Stimulated activated CD4-positive, alpha-beta T cell treated with anti-CD3 and anti-CD28 coated beads, Interleukin-1b, Interleukin-23, amount 100 ng/mL, for 4 hours (primary cell): ENCODE data around the gene SC5D.
A peak's percentile ranks its signal among the peaks of the same experiment; 100 is the strongest.

ENCODE experiments used
- DNase-seq, 2 donors: peaks; one replicate each; pipeline ENCODE4 v3.0.0-alpha.2; 2020; ENCODE audit warnings: low read depth in 2 of 2

The SC5D gene, protein sequence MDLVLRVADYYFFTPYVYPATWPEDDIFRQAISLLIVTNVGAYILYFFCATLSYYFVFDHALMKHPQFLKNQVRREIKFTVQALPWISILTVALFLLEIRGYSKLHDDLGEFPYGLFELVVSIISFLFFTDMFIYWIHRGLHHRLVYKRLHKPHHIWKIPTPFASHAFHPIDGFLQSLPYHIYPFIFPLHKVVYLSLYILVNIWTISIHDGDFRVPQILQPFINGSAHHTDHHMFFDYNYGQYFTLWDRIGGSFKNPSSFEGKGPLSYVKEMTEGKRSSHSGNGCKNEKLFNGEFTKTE

DNA sequence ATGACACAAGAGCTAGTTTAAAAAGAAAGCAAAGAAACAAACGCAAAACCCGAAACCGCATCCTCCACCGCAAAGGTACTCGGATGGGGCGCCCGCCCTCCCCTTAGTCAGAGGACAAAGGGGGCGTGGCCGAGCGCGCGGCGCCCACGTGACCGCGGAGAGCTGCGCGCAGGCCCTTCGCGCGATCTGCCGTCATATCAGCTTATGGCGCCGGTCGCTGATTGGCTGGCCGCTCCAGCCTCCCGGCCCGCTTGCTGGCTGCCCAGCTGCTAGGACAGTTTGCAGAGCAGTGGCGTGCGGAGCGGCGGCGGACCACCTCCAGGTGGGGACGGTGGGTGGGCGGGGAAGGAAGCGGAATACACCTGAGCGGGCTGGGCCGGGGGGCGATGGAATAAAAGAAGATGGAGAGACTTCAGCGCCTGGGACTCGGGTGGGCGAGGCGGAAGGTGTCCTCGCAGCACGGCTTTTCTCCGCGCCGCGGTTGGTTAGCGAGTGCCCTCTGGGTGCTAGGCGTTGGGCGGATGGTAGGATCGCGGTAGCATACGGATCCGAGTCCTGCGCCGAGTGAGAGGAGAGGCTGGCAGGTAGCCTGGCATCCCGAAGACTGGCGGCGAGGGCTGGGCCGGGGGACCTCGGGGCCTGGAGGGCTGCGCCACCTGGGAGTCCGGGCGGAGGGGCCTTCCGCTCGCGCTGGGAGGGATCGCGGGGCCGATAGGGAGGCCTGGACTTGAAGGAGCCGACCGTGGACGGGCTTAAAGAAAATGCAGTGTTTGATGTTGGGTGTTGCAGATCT lies at the start of gene SC5D:
Gene SC5D, plus strand, starts transcription at position 277 of the 793 bp plus-strand sequence. CDS start 10,605 bp downstream, outside the sequence.
- peak; percentile 88 to 89 for DNase-seq

DNA sequence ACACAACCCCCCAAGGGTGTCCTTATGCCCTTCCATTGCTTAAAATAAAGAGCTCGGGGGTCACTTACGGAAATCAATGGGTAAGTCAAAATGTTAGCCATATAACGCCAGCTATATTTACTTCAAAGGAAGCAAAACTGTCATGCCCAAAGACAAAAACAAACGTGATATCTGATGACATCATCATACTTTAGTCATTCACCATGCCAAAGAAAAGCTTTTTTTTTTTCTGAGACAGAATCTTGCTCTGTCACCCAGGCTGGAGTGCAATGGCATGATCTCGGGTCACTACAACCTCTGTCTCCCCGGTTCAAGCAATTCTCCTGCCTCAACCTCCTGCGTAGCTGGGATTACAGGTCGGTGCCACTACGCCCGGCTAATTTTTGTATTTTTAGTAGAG lies 47.7 kb upstream of the SC5D start:
- no peak for DNase-seq

DNA sequence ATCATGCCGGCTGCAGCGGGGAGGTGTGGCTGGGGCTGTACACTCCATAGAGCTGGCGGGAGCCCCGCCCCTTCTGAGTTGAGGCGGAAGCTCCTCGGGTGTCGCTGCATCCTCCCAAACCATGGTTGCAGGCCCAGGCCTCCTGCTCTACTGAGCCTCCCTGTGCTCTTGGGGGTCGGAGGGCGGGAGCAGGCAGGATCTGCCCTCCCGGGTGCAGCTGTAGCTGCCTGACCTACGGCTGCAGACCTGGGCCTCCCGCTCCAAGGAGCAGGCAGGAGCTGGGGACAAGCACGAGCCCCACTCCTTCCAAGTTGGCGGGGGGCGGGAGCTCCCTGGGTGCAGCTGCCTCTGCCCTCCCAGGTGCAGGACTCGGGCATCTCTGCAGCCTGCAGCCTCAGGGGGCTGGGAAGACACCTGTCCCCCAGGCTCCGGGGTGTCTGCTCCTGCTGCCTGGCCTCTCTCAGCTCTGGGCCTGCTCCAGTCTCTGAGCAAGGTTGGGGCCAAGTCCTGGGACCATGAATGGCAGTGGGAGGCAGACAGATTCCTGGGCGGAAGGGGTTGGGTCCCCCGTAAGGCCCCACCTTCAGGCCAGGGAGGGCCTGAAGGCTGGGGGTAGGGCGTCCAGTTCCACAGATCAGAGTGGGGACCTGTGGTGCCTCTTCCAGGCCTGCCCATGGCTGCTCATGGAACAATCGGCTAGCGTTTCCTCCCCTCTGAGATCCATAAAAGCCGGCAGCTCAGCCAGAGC lies 46.4 kb upstream of the SC5D start:
- no peak for DNase-seq

DNA sequence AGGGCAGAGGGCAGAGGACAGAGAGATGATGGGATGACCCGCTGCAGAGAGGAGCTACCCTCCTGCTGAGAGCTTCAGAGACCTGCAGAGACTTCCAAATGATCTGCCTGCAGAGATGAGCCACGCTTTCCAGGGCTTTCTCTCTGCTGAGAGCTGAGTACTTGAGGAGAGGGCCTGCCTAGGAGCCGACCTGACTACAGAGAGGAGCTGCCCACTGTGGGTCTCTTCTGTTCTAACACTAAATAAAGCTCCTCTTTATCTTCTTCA lies 45.9 kb upstream of the SC5D start:
- DNase-seq: no peak

DNA sequence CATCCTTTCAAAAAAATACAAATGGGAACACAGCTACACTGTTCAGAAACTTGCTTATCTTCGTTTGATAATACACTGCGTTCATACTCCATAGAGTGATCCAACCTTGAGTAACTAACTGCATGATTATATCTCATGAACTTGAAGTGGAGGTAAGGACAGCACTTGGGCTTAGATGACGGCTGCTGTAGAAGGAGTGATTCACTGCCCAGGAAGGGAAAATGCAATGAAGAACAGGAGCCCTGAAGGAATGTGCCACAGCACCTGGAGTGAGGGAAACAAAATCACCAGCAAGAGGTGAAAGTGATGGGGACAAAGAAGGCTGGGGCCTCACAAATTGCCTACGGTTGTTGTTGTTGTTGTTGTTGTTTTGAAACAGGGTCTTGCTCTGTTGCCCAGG lies 44.1 kb upstream of the SC5D start:
- no peak for DNase-seq

DNA sequence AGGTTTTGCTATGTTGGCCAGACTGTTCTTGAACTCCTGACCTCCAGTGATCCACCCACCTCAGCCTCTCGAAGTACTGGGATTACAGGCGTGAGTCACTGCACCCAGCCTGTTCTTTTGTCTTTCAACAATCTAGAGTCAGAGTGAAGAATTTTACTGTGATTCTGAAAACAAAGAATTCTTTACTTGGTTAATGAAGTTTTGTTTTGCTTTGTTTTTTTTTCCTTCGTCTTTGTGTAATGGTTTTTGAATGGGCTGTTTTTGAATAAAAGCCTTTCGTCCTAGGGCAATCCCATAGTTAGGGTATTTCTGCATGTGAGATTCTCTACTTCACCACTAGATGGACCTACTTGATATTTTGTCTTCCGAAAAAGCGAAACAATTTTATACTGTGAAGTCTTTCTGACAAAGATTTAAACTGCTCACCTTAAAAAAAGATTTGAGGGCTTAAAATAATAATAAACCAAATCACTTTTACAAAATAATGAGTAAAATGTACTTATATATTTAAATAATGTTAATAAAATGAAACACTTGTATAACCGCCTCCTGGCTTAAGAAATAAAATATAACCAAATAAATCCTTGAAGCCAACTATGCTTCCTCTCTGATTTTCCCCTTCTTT lies 43.4 kb upstream of the SC5D start:
- no peak for DNase-seq

DNA sequence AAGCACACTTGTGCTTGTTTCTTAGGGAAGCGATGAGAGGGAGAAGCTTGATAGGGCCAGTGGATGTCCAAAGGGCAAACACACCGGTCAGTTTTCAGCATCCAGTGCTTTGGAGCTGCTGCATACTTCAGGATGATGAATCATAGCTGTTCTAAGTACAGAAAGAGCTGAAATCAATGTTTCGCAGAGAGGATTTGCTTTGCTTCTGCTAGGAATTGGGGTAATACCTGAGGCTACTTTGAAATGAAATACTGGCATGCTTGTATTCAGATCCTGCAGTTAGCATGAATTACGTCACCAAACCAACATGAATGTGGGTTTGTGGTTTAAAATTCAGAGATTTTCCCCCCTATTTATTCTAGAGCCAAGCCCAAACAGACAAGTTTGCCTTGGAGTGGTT lies 41.7 kb upstream of the SC5D start:
- no peak for DNase-seq

DNA sequence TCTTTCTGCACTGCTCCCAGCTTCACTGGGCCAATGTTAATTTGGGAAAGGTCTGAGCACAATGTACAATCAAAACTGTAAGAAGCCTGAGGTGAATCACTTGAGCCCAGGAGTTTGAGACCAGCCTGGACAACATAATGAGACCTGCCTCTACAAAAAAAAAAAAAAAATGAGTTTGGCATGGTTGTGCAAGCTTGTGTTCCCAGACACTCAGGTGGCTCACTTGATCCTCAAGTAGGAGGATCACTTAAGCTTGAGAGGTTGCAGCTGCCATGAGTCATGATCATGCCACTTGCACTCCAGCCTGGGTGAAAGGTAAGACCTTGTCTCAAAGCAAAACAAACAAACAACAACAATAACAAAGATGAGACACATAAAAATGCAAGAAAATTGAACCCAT lies 38.6 kb upstream of the SC5D start:
- no peak for DNase-seq

DNA sequence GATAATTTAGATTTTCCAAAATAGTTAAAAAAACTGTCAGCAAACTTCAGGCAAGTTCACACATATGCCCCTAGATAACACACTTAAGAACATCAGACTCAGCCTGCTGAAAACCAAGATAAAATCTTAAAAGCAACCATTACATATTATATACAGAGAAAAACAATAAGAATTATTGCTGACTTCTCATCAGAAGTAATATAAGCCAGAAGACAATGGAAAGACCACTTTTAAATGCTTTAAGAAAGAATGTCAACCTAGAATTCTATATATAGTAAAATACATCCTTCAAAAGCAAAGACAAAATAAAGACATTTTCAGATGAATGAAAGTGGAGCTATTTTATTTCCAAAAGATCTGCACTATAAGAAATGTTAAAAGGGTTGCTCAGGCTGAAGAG lies 37.8 kb upstream of the SC5D start:
- no peak for DNase-seq

DNA sequence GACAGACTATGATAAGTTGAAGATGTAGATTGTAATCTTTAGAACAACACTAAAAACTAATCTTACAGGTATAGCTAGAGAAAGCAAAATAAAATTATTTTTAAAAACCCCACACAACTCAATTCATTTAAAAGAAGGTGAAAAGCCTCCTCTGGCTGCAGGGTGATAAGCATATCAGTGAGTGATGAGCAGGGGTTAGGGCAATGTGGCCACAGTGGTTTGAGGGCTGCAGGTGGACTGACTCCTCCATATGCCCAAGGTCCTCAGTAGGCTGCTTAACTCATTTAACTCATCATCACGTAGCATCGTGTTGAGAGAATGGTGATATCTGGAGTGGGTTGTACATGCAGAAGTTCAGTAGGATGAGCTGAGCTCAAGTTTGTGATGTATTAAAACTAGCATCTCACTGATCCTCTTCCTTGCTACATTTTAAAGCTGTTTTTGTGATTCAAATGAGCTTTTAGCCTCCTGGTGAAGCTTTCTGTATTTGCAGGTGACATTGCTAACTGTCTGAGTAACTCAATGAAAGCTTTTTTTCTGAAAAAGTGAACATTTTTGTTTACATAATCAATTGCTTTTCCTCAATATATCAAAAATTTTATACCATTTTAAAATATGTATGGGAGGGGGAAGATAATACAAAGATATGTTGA lies 37.0 kb upstream of the SC5D start:
- no peak for DNase-seq

DNA sequence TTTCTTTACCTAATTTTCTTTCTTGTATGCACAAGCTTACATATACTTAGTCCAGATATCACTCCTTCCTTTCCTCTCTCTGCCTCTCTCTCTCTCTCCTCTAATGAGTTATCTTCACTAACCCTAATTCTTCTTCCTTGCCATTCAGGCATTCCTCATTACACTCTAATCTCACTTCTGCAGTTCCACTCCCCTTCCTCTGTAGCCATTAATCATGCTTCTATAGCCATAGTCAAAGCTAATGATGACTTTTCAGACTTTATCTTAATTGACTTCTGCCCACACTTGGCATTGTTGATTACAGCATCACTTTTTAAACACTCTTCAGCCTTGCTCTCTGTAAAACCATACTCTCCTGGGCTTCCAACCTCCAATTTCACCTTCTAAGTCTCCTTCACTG lies 35.3 kb upstream of the SC5D start:
- DNase-seq: no peak

DNA sequence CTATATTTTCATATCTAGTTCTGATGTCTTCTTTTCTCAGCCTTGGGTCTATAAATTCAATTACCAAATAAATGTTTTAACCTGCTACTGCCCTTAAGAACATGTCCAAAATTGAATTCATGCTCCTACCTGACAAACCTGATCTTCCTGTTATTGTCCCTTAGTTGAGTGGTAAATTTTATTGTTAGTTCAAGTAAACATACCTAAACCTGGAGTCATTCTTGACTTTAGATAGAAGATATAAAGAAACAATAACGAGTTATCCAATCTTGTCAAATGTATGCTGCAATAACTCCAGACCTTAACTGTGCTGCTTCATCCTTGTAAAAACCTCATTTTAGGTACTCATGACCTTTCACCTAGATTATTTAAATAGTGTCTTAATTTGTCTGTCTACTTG lies 34.6 kb upstream of the SC5D start:
- no peak for DNase-seq

DNA sequence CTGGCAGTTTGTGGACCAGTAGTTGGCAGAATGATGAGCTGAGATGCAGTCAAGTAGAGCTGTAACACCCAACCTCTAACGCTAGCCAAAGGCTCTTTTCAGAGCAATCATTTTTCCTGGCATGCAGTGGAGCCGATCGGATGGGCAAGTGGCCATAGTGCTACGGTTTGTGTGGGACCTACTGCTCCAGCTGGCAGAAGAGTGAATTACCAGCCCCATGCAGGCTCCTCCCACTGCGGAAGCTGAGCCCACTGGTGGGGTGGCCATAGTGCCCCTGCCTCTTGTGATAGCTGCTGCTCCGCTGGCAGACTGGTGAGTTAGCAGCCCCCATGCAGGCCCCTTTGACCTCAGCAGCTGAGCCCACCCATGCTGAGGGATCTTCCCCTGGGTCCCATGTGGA lies 27.0 kb upstream of the SC5D start:
- DNase-seq: no peak

DNA sequence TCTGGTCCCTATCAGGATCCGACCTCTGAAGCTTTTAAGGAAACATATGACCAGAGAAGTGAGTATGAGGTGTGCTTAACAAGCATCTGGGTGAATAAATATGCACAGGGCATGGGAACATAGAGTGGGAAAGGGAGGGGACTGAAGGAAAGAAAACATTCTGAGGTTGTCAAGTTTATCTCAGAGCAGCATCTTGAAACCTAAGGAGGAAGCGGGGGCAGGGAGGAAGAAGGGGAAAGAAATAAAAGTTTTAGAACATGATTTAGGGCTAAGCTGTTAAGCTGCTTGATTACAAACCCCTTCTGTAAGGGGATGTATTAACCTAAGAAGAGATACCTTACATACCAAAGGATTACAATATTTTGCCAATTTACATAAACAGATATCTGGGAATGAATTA lies 24.0 kb upstream of the SC5D start:
- no peak for DNase-seq

DNA sequence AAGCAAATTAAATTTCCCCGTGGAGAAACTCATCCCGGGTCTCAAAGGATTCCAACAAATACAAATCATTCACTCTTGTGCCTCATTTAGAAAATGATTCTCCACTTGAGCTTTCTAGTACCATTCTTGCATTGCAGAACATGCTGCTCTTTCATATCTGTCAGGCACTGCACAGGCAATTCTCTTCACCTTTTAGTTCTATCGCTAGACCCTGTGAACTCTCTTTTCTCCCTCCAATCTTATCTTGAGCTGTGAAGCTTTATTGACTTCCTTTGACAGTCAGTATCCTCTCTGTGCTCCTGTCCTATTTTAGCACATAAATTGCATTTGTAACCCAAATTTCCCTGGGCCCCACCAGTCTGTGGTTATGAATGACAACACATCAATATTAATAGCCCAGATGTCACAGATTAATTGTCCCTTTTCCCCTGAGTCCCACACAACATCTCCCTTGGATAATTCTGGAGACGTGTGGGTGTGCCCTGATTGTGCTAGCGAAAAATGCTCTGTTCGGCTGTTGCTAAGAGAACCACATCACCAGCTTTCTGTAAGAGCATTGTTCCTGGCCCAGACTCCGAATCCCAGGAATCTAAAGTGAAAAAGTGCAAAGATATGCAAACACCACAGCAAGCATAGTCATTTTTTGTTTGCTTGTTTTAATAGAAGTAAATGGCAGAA lies 22.4 kb upstream of the SC5D start:
- no peak for DNase-seq

DNA sequence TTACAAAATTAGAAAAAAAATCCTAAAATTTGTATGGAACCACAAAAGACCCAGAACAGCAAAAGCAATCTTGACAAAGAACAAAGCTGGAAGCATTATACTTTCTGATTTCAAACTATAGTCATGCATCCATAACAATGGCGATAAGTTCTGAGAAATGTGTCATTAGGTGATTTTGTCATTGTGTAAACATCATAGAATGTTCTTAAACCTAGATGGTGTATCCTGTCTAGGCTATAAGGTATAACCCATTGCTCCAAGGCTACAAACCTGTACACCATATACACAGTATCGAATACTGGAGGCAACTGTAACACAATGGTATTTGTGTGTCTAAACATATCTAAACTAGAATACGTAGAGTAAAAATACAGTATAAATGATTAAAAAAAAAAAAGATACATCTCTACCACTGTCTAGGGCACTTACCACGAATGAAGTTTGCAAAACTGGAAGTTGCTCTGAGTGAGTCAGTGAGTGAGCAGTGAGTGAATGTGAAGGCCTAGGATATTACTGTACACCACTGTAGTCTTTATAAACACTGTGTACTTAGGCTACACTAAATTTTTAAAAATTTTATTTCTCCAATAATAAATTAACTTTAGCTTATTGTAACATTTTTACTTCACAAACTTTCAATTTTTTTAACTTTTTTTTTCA lies 18.1 kb upstream of the SC5D start:
- no peak for DNase-seq

DNA sequence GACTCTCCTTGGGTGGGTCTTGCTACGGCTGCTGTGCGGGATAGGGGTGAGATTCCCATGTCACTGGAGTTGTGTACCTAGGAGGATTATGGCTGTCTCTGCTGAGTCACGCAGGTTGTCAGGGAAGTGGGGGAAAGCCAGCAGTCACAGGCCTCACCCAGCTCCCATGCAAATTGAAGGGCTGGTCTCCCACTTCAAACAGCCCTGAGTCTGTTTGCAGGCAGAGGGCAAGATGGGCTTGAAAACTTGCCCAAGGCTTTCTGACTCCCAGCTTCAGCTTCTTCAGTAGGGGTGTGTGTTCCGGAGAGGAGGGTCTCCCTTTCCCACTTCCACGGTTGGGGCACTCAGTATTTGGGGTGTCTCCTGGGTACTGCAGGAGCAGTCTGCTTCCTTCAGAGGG lies 10.9 kb upstream of the SC5D start:
- no peak for DNase-seq

DNA sequence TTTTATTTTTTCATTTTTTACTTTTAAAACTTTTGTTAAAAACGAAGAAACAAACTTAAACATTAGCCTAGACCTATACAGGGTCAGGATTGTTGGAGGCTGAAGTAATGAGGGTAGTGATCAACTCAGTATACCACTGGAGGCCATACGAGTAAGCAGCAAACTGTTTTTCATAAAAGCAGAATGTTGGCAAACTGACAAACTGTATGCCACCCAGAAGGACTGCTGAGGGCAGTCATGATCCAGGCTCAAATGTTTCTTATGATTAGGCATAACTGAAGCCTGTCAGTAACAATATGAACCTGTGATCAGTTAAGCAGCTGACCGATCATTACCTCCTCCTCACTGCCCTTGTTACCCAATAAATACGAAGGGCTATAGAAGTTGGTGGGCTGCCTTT lies 10.2 kb upstream of the SC5D start:
- DNase-seq: no peak

DNA sequence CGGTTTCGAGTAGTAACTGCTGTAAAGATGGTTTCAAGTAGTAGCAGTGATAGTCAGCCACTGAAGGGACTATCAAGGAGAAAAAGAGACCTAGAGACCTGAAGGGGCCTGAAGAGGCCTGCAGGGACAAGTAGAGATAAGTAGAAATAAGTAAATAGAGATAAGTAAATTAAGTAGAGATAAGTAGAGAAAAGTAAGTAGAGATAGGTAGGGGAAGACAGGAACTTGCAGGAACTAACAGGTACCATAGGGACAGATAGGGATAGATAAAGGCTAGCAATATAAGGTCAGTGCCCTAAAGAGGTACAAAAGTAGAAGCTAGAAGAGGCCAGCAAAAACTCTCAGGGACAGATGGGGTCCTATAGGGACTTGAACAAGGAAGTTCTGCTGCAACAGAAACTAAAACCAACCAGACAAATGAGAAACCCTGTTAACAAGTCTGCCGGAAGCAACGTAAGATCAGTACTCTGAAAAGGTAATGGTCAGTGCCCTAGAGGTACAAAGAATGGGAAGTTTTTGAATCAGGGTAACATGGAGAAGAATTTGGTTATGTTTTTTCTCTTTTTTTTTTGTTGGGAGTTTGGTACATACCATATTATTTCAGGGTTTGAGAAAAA lies 9.6 kb upstream of the SC5D start:
- no peak for DNase-seq

DNA sequence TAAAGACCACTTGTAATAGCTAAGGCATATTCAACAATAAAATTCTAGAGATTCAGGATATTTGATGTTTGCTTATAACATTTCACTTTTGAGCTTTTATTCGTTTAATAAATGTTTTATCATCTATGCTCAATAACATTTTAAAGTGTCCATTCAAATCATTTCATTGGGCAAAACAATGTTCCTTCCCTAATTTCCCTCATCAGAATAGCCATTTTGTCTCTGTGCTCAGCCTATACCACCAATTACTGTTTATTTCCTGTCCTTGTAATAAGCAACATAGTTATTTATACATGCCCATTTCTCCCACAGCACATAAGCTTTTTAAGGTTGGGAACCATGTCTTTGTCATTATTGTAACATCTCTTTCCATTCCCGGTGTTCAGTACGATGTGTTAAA lies 1.3 kb upstream of the SC5D start:
- no peak for DNase-seq
